ENCODE measurements around the gene STK36.

DNA sequence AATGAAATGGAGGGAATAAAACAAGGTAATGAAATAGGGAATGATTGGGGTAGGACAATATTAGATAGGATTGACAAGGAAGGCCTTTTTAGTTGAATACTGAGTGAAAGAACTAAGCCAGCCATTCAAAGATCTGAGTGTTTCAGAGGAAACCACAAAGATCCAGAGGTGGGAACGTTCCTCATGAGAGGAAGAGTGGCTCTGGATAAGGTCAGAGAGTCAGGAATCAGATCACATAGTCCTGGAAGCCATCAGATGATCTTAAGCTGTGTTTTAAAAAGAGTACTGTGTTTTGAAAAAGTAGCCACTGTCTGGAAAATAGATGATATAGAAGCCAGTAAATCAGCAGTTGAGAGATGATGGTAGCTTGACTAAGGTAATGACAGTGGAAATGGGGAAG, 50.5 kb downstream of the STK36 start:
- TF ChIP-seq CTCF (conservative IDR thresholded peaks at IDR 0.05; ENCODE audit: low read length) (no peak), EZH2phosphoT487 (IDR thresholded peaks at IDR 0.05; ENCODE audit: borderline replicate concordance, low read depth, low read length) (no peak)
